Mesenchymal stem cell (in vitro differentiated cells and primary cell): Measurements from ENCODE around the gene HSPH1.
A peak's percentile ranks its signal among the peaks of the same experiment; 100 is the strongest.

ENCODE experiments used
- DNase-seq: peaks from one replicate; pipeline ENCODE4 v3.0.0-alpha.2; 2013
- H2AFZ ChIP-seq: one replicate; pipeline ENCODE4 v1.6.1; 2013; ENCODE audit warnings: low read depth, mild to moderate bottlenecking, control low read depth, inconsistent platforms, low read length, moderate library complexity
- H2AK5ac ChIP-seq: 2 replicates; pipeline ENCODE4 v1.6.1; 2013; ENCODE audit warnings: low read length, moderate library complexity, mild to moderate bottlenecking, inconsistent platforms; ENCODE audit not compliant: severe bottlenecking
- H2BK120ac ChIP-seq: one replicate; pipeline ENCODE4 v1.6.1; 2013; ENCODE audit warnings: low read depth, mild to moderate bottlenecking, inconsistent platforms, low read length, moderate library complexity
- H2BK12ac ChIP-seq, 2 experiments: one replicate each; pipeline ENCODE4 v1.6.1; 2013; ENCODE audit warnings: inconsistent platforms in 2 of 2, low read length in 2 of 2, mild to moderate bottlenecking in 2 of 2, moderate library complexity in 2 of 2, control low read depth in 1 of 2
- H2BK15ac ChIP-seq: one replicate; pipeline ENCODE4 v1.6.1; 2013; ENCODE audit warnings: mild to moderate bottlenecking, low read depth, inconsistent platforms; ENCODE audit not compliant: poor library complexity, severe bottlenecking
- H2BK5ac ChIP-seq: 2 replicates; pipeline ENCODE4 v1.6.1; 2013; ENCODE audit warnings: low read depth, mild to moderate bottlenecking, low read length, control low read depth, inconsistent platforms; ENCODE audit not compliant: poor library complexity, severe bottlenecking
- H3K14ac ChIP-seq, 2 experiments: one replicate each; pipeline ENCODE4 v1.6.1; 2013; ENCODE audit warnings: inconsistent platforms in 2 of 2, low read length in 2 of 2, control low read depth in 1 of 2, mild to moderate bottlenecking in 1 of 2, moderate library complexity in 1 of 2
- H3K18ac ChIP-seq, 2 experiments: one replicate each; pipeline ENCODE4 v1.6.1; 2013; ENCODE audit warnings: inconsistent platforms in 2 of 2, low read length in 2 of 2, control low read depth in 1 of 2, low read depth in 1 of 2, mild to moderate bottlenecking in 1 of 2
- H3K23ac ChIP-seq, 2 experiments: one replicate each; pipeline ENCODE4 v1.6.1; 2013; ENCODE audit warnings: inconsistent platforms in 2 of 2, low read length in 2 of 2, mild to moderate bottlenecking in 2 of 2, moderate library complexity in 2 of 2, control low read depth in 1 of 2
- H3K27ac ChIP-seq: 2 replicates; pipeline ENCODE4 v1.5.1; 2013; ENCODE audit warnings: mild to moderate bottlenecking, moderate library complexity, low read length, control low read depth, inconsistent platforms; ENCODE audit not compliant: poor library complexity, severe bottlenecking
- H3K27me3 ChIP-seq, 2 experiments: 2 replicates each; pipeline versions ENCODE4 v1.6.1 to v1.7.0; 2013; ENCODE audit warnings: low read length in 2 of 2, mild to moderate bottlenecking in 2 of 2, moderate library complexity in 2 of 2, control low read depth in 1 of 2, inconsistent platforms in 1 of 2; ENCODE audit not compliant: control insufficient read depth in 1 of 2, insufficient read depth in 1 of 2
- H3K36me3 ChIP-seq, 2 experiments: 2 replicates each; pipeline versions ENCODE4 v1.6.1 to v1.7.0; 2013; ENCODE audit warnings: low read length in 2 of 2, control low read depth in 1 of 2, inconsistent platforms in 1 of 2, low read depth in 1 of 2, mild to moderate bottlenecking in 1 of 2; ENCODE audit not compliant: insufficient read depth in 2 of 2, control insufficient read depth in 1 of 2
- H3K4ac ChIP-seq, 2 experiments: one replicate each; pipeline ENCODE4 v1.6.1; 2013; ENCODE audit warnings: inconsistent platforms in 2 of 2, low read length in 2 of 2, mild to moderate bottlenecking in 2 of 2, moderate library complexity in 2 of 2, control low read depth in 1 of 2, low read depth in 1 of 2
- H3K4me1 ChIP-seq: 2 replicates; pipeline ENCODE4 v1.6.1; 2013; ENCODE audit warnings: low read depth, low read length, control low read depth; ENCODE audit not compliant: control insufficient read depth, insufficient read depth
- H3K4me2 ChIP-seq: 2 replicates; pipeline ENCODE4 v1.6.1; 2013; ENCODE audit warnings: low read length, mild to moderate bottlenecking, inconsistent platforms; ENCODE audit not compliant: poor library complexity, severe bottlenecking
- H3K4me3 ChIP-seq, 2 experiments: 2 replicates each; pipeline versions ENCODE4 v1.5.1 to v1.7.0; 2013; ENCODE audit warnings: low read length in 2 of 2, mild to moderate bottlenecking in 2 of 2, control low read depth in 1 of 2, low read depth in 1 of 2; ENCODE audit not compliant: insufficient read depth in 1 of 2
- H3K79me1 ChIP-seq: replicated peaks from 2 replicates; pipeline ENCODE4 v1.6.1; 2013; ENCODE audit warnings: mild to moderate bottlenecking, control low read depth, low read length, inconsistent platforms; ENCODE audit not compliant: poor library complexity, severe bottlenecking
- H3K9ac ChIP-seq: 2 replicates; pipeline ENCODE4 v1.7.0; 2013; ENCODE audit warnings: mild to moderate bottlenecking, low read length, moderate library complexity
- H3K9me3 ChIP-seq: 2 replicates; pipeline ENCODE4 v1.7.0; 2013; ENCODE audit warnings: mild to moderate bottlenecking, low read length; ENCODE audit not compliant: control insufficient read depth
- H4K8ac ChIP-seq: one replicate; pipeline ENCODE4 v1.6.1; 2013; ENCODE audit warnings: inconsistent platforms, mild to moderate bottlenecking, low read length, moderate library complexity
- H4K91ac ChIP-seq: one replicate; pipeline ENCODE4 v1.6.1; 2013; ENCODE audit warnings: mild to moderate bottlenecking, low read length, inconsistent platforms
- WGBS: methylation state at CpG from one replicate; pipeline ENCODE4 v1.1.7; 2013; ENCODE audit warnings: mixed read lengths; 5-methylcytosine and 5-hydroxymethylcytosine counted together

Gene HSPH1

GRCh38 chr13:31119526-31119925 lies 42.2 kb downstream of the HSPH1 start:
- H3K36me3 ChIP-seq, result no peaks in the 10 kb centered on the region
- no peak overlapping the region for H2BK15ac ChIP-seq
- H3K9me3 ChIP-seq, result peaks cover 2% of the 10 kb centered on the region

GRCh38 chr13:31116224-31116623 lies 45.5 kb downstream of the HSPH1 start:
- no peak overlapping the region for H2BK12ac ChIP-seq
- no peak overlapping the region for H2BK5ac ChIP-seq
- H2BK15ac ChIP-seq, result no peak overlapping the region
- H3K9me3 ChIP-seq, result peaks cover 2% of the 10 kb centered on the region
- no peak overlapping the region for H3K4me2 ChIP-seq
- no peak overlapping the region for H4K91ac ChIP-seq
- no peaks in the 10 kb centered on the region for H3K4me1 ChIP-seq
- no peak overlapping the region for H3K4me3 ChIP-seq
- H3K27me3 ChIP-seq, result peaks cover 69 to 97% of the 10 kb centered on the region in 2 experiments
- no peak overlapping the region for H2AK5ac ChIP-seq
- no peaks in the 10 kb centered on the region for H3K36me3 ChIP-seq
- no peak overlapping the region for H3K23ac ChIP-seq
- no peak overlapping the region for H3K4ac ChIP-seq
- no peak overlapping the region for H3K14ac ChIP-seq
- no peak overlapping the region for H3K18ac ChIP-seq
- WGBS, result 83% methylated on average over 4 of the region's 4 CpGs
- no peaks in the 10 kb centered on the region for H3K79me1 ChIP-seq
- H2BK120ac ChIP-seq, result no peak overlapping the region
- H3K9ac ChIP-seq, result no peak overlapping the region
- no peak for DNase-seq
- no peak overlapping the region for H3K27ac ChIP-seq
- H4K8ac ChIP-seq, result no peak overlapping the region
- H2AFZ ChIP-seq, result no peak overlapping the region

More at GRCh38 chr13:31119526-31119925, 42.2 kb downstream of the HSPH1 start:
- Histone ChIP-seq H3K14ac (no peak overlapping the region), H3K27me3 (peaks cover 89 to 91% of the 10 kb centered on the region in 2 experiments), H3K23ac (peak overlapping the region in 1 of 2 experiments; percentile 30), H3K4me2 (no peak overlapping the region), H3K79me1 (no peaks in the 10 kb centered on the region), H2BK120ac (no peak overlapping the region), H2AK5ac (no peak overlapping the region), H2AFZ (no peak overlapping the region), H3K4ac (no peak overlapping the region), H2BK12ac (no peak overlapping the region), H4K91ac (no peak overlapping the region), H3K4me3 (no peak overlapping the region), H2BK5ac (no peak overlapping the region), H3K4me1 (no peaks in the 10 kb centered on the region), H3K9ac (no peak overlapping the region), H4K8ac (no peak overlapping the region), H3K27ac (no peak overlapping the region), H3K18ac (no peak overlapping the region)
- no peak for DNase-seq
- WGBS, result 79% methylated on average over 10 of the region's 10 CpGs

DNA sequence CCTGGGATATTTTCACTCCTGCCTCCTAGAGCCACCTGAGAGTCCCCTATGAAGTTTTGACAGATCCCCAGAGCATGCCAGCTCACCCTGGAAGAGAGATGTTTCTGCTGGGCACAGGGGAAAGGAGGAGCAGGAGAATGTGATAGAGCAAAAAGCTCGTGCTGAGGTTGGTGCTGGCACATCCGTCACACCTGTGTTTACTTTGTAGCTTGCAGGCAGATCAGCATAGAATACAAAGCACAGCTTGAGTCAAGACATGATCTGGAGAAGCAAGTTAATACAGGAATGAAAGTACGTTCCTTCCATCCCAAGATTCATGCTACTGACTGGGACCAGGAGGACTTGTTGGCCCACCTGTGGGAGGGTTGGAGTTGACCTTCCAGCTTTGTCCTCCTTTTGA lies 46.1 kb downstream of the HSPH1 start:
- 62% methylated on average over 3 of the region's 3 CpGs for WGBS
- no peak overlapping the region for H3K9ac ChIP-seq
- no peaks in the 10 kb centered on the region for H3K4me1 ChIP-seq
- no peaks in the 10 kb centered on the region for H3K36me3 ChIP-seq
- no peak overlapping the region for H2BK5ac ChIP-seq
- peaks cover 2% of the 10 kb centered on the region for H3K9me3 ChIP-seq
- H3K79me1 ChIP-seq, result no peaks in the 10 kb centered on the region
- H3K14ac ChIP-seq, result peak overlapping the region in 1 of 2 experiments; percentile 79
- no peak overlapping the region for H3K27ac ChIP-seq
- H3K27me3 ChIP-seq, result peaks cover 65 to 94% of the 10 kb centered on the region in 2 experiments
- no peak overlapping the region for H4K91ac ChIP-seq
- no peak overlapping the region for H3K18ac ChIP-seq
- H3K4me2 ChIP-seq, result no peak overlapping the region
- H4K8ac ChIP-seq, result no peak overlapping the region
- no peak overlapping the region for H2BK12ac ChIP-seq
- H3K4ac ChIP-seq, result no peak overlapping the region
- H2AK5ac ChIP-seq, result no peak overlapping the region
- H3K4me3 ChIP-seq, result no peak overlapping the region
- DNase-seq, result no peak
- no peak overlapping the region for H2BK120ac ChIP-seq
- no peak overlapping the region for H2BK15ac ChIP-seq
- H2AFZ ChIP-seq, result no peak overlapping the region
- no peak overlapping the region for H3K23ac ChIP-seq

DNA sequence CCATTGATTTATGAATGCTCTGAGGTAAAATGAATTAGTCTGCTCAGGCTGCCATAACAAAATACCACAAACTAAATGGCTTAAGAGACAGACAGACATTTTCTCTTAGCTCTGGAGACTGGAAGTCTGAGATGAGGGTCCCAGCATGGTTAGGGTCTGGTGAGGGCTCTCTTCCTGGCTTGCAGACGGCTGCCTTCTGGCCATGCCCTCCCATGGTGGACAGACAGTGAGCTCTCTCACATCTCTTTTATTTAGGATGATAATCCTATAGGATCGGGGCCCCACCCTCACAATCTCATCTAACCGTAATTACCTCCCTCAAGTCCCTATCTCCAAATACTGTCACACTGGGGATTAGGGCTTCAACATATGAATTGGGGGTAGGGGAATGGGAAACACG lies 47.1 kb downstream of the HSPH1 start:
- Histone ChIP-seq H2BK5ac (no peak overlapping the region), H3K4me3 (no peak overlapping the region), H3K79me1 (no peaks in the 10 kb centered on the region), H3K27ac (no peak overlapping the region), H2BK15ac (no peak overlapping the region), H2BK120ac (no peak overlapping the region), H3K4me1 (no peaks in the 10 kb centered on the region), H4K8ac (no peak overlapping the region), H3K27me3 (peaks cover 60 to 95% of the 10 kb centered on the region in 2 experiments), H3K23ac (no peak overlapping the region), H2AFZ (no peak overlapping the region), H2AK5ac (no peak overlapping the region), H3K4me2 (no peak overlapping the region), H4K91ac (no peak overlapping the region), H3K9me3 (peaks cover 2% of the 10 kb centered on the region), H3K9ac (no peak overlapping the region), H2BK12ac (no peak overlapping the region), H3K18ac (no peak overlapping the region), H3K36me3 (no peaks in the 10 kb centered on the region), H3K14ac (no peak overlapping the region), H3K4ac (no peak overlapping the region)
- DNase-seq, result no peak
- WGBS, result 100% methylated on average over 1 of the region's 4 CpGs
